HEK293 (cell line): ENCODE data around the gene FAM184A.

Experiments used
- CTCF ChIA-PET: fragments of 350-600 bp; formaldehyde crosslinking; extraction: SDS; loops from one replicate; lab custom pipeline; 2021; ENCODE audit warnings: antibody characterized with exemption; lab: Yijun Ruan, JAX
- POLR2A ChIA-PET: fragments of 300-600 bp; formaldehyde crosslinking; extraction: SDS; loops from one replicate; lab custom pipeline; 2020; ENCODE audit warnings: antibody characterized with exemption, inconsistent platforms; lab: Yijun Ruan, JAX
- H3K27ac ChIP-seq: fragments of 200-500 bp; sonication (Bioruptor generic); 2 replicates; pipeline ENCODE4 v1.5.1; 2014; ENCODE audit warnings: low read depth, low read length, control low read depth, inconsistent platforms; ENCODE audit errors: extremely low read depth
- H3K36me3 ChIP-seq, 2 experiments: fragments of 200-500 bp in 1 of 2; sonication (Bioruptor generic) in 1 of 2; 1 replicate in 1 of 2; 2 replicates in 1 of 2; pipeline ENCODE4 v1.5.1; 2014 to 2017; ENCODE audit warnings: inconsistent platforms in 2 of 2, low read length in 2 of 2; ENCODE audit not compliant: control insufficient read depth in 2 of 2, insufficient read depth in 1 of 2
- H3K4me1 ChIP-seq: fragments of 200-500 bp; sonication (Bioruptor generic); 2 replicates; pipeline ENCODE4 v1.5.1; 2014; ENCODE audit warnings: mild to moderate bottlenecking, low read length, inconsistent platforms; ENCODE audit not compliant: control insufficient read depth, insufficient read depth
- H3K4me3 ChIP-seq: 2 replicates; pipeline ENCODE4 v1.5.1; 2011; ENCODE audit warnings: low read depth, mild to moderate bottlenecking, control low read depth, low read length, moderate library complexity
- H3K9me3 ChIP-seq: fragments of 200-500 bp; sonication (Bioruptor generic); 2 replicates; pipeline ENCODE4 v1.5.1; 2014; ENCODE audit warnings: low read depth, low read length, inconsistent platforms; ENCODE audit not compliant: control insufficient read depth, insufficient read depth
- BCL11B ChIP-seq: fragments of 450-650 bp; formaldehyde crosslinking; IDR thresholded peaks from 2 replicates; pipeline ENCODE4 v1.5.1; 2016; ENCODE audit warnings: low read depth, missing biosample characterization, missing genetic modification characterization
- EGR2 ChIP-seq: fragments of 450-650 bp; formaldehyde crosslinking; IDR thresholded peaks from 2 replicates; pipeline ENCODE4 v1.5.1; 2016; ENCODE audit warnings: low read depth, missing biosample characterization, missing genetic modification characterization
- GLI2 ChIP-seq: fragments of 450-650 bp; formaldehyde crosslinking; IDR thresholded peaks from 2 replicates; pipeline ENCODE4; 2017; ENCODE audit warnings: missing biosample characterization, missing genetic modification characterization, low read depth, borderline replicate concordance
- REST ChIP-seq: fragments of 450-650 bp; formaldehyde crosslinking; IDR thresholded peaks from 2 replicates; pipeline ENCODE4 v1.5.1; 2016; ENCODE audit warnings: missing biosample characterization, missing genetic modification characterization
- SETDB1 ChIP-seq: IDR thresholded peaks from one replicate; pipeline ENCODE4 v1.6.1; 2017; ENCODE audit warnings: mild to moderate bottlenecking, low read length, moderate library complexity, mixed read lengths; ENCODE audit not compliant: insufficient read length
- SP2 ChIP-seq: fragments of 450-650 bp; formaldehyde crosslinking; IDR thresholded peaks from 2 replicates; pipeline ENCODE4 v1.5.1; 2016; ENCODE audit warnings: missing biosample characterization, missing genetic modification characterization
- YY1 ChIP-seq: fragments of 450-650 bp; formaldehyde crosslinking; IDR thresholded peaks from 2 replicates; pipeline ENCODE4 v1.5.1; 2018; ENCODE audit warnings: missing biosample characterization, missing genetic modification characterization
- ZFP37 ChIP-seq: fragments of 450-650 bp; formaldehyde crosslinking; IDR thresholded peaks from 2 replicates; pipeline ENCODE4 v1.5.1; 2016; ENCODE audit warnings: missing biosample characterization, missing genetic modification characterization
- ZFP69B ChIP-seq: fragments of 450-650 bp; formaldehyde crosslinking; IDR thresholded peaks from 2 replicates; pipeline ENCODE4 v1.5.1; 2016; ENCODE audit warnings: missing biosample characterization, missing genetic modification characterization
- ZNF114 ChIP-seq: fragments of 450-650 bp; formaldehyde crosslinking; IDR thresholded peaks from 2 replicates; pipeline ENCODE4 v1.5.0; 2017; ENCODE audit warnings: missing biosample characterization, missing genetic modification characterization
- ZNF140 ChIP-seq: fragments of 450-650 bp; formaldehyde crosslinking; IDR thresholded peaks from 2 replicates; pipeline ENCODE4 v1.5.1; 2016; ENCODE audit warnings: missing biosample characterization, missing genetic modification characterization
- ZNF155 ChIP-seq: fragments of 450-650 bp; formaldehyde crosslinking; IDR thresholded peaks from 2 replicates; pipeline ENCODE4 v1.5.1; 2016; ENCODE audit warnings: missing biosample characterization, missing genetic modification characterization
- ZNF175 ChIP-seq: fragments of 450-650 bp; formaldehyde crosslinking; IDR thresholded peaks from 2 replicates; pipeline ENCODE4 v1.5.1; 2016; ENCODE audit warnings: missing biosample characterization, missing genetic modification characterization
- ZNF211 ChIP-seq: fragments of 450-650 bp; formaldehyde crosslinking; IDR thresholded peaks from 2 replicates; pipeline ENCODE4 v1.5.1; 2016; ENCODE audit warnings: low read depth, missing biosample characterization, missing genetic modification characterization
- ZNF24 ChIP-seq: fragments of 450-650 bp; formaldehyde crosslinking; IDR thresholded peaks from 2 replicates; pipeline ENCODE4 v1.5.1; 2016; ENCODE audit warnings: missing biosample characterization, missing genetic modification characterization
- ZNF335 ChIP-seq: fragments of 450-650 bp; formaldehyde crosslinking; conservative IDR thresholded peaks from 2 replicates; pipeline ENCODE4 v1.5.1; 2016; ENCODE audit warnings: missing biosample characterization, missing genetic modification characterization
- ZNF354C ChIP-seq: fragments of 450-650 bp; formaldehyde crosslinking; IDR thresholded peaks from 2 replicates; pipeline ENCODE4 v1.5.1; 2016; ENCODE audit warnings: missing biosample characterization, missing genetic modification characterization, low read depth, borderline replicate concordance
- ZNF394 ChIP-seq: fragments of 450-650 bp; formaldehyde crosslinking; IDR thresholded peaks from 2 replicates; pipeline ENCODE4 v1.5.1; 2016; ENCODE audit warnings: missing biosample characterization, missing genetic modification characterization, mild to moderate bottlenecking, moderate library complexity, borderline replicate concordance
- ZNF677 ChIP-seq: fragments of 450-650 bp; IDR thresholded peaks from 2 replicates; pipeline ENCODE4 v1.5.0; 2018; ENCODE audit warnings: missing biosample characterization, mild to moderate bottlenecking, missing genetic modification characterization, moderate library complexity
- ZNF777 ChIP-seq: fragments of 450-650 bp; formaldehyde crosslinking; IDR thresholded peaks from 2 replicates; pipeline ENCODE4 v1.5.1; 2017; ENCODE audit warnings: missing biosample characterization, missing genetic modification characterization, borderline replicate concordance
- TF ChIP-seq, protein P1 (sequence below): fragments of 450-650 bp; formaldehyde crosslinking; IDR thresholded peaks from 2 replicates; pipeline ENCODE4 v1.5.1; 2016; ENCODE audit warnings: missing biosample characterization, missing genetic modification characterization
- TF ChIP-seq, protein P2 (sequence below): fragments of 450-650 bp; formaldehyde crosslinking; IDR thresholded peaks from 2 replicates; pipeline ENCODE4 v1.5.1; 2016; ENCODE audit warnings: missing biosample characterization, missing genetic modification characterization

Gene FAM184A

GRCh38 chr6:118934461-118935330 is 143.8 kb downstream of the FAM184A start, which contains the start of gene MCM9 (continued):
- TF ChIP-seq REST (tag by site-specific recombination): 0 out of 2 replicates have a peak, but pooled peaks have one; percentile 40
- peak; percentile 51; the same call in 1 of the 2 replicates for TF ChIP-seq ZFP37 (tag by site-specific recombination)
- TF ChIP-seq EGR2: peak; percentile 25; the same call in 1 of the 2 replicates
- TF ChIP-seq, all 188 proteins: peak for 40

- Histone ChIP-seq H3K4me3 (peak overlapping the region; percentile 85), H3K4me1 (peaks cover 4% of the 10 kb centered on the region; the same call in 1 of the 2 replicates), H3K9me3 (no peaks in the 10 kb centered on the region), H3K36me3 (peaks cover 5 to 31% of the 10 kb centered on the region in 2 experiments), H3K27ac (no peak overlapping the region)
- TF ChIP-seq ZNF24 (tag by site-specific recombination) (no peak), ZNF155 (tag by site-specific recombination) (no peak), ZNF394 (tag by site-specific recombination) (no peak), BCL11B (no peak), YY1 (tag by site-specific recombination) (no peak), ZNF677 (tag by site-specific recombination) (no peak), ZFP69B (tag by site-specific recombination) (no peak), ZNF140 (tag by site-specific recombination) (no peak), SP2 (tag by site-specific recombination) (peak; percentile 16; the same call in 1 of the 2 replicates), ZNF777 (tag by site-specific recombination) (no peak), ZNF335 (tag by site-specific recombination) (no peak), ZNF114 (no peak), GLI2 (tag by site-specific recombination) (no peak), ZNF354C (tag by site-specific recombination) (no peak), SETDB1 (no peak), ZNF211 (tag by site-specific recombination) (no peak), ZNF175 (tag by site-specific recombination) (no peak)
- TF ChIP-seq, protein P1, sequence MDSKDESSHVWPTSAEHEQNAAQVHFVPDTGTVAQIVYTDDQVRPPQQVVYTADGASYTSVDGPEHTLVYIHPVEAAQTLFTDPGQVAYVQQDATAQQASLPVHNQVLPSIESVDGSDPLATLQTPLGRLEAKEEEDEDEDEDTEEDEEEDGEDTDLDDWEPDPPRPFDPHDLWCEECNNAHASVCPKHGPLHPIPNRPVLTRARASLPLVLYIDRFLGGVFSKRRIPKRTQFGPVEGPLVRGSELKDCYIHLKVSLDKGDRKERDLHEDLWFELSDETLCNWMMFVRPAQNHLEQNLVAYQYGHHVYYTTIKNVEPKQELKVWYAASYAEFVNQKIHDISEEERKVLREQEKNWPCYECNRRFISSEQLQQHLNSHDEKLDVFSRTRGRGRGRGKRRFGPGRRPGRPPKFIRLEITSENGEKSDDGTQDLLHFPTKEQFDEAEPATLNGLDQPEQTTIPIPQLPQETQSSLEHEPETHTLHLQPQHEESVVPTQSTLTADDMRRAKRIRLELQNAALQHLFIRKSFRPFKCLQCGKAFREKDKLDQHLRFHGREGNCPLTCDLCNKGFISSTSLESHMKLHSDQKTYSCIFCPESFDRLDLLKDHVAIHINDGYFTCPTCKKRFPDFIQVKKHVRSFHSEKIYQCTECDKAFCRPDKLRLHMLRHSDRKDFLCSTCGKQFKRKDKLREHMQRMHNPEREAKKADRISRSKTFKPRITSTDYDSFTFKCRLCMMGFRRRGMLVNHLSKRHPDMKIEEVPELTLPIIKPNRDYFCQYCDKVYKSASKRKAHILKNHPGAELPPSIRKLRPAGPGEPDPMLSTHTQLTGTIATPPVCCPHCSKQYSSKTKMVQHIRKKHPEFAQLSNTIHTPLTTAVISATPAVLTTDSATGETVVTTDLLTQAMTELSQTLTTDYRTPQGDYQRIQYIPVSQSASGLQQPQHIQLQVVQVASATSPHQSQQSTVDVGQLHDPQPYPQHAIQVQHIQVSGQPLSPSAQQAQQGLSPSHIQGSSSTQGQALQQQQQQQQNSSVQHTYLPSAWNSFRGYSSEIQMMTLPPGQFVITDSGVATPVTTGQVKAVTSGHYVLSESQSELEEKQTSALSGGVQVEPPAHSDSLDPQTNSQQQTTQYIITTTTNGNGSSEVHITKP: peak; percentile 39; the same call in 1 of the 2 replicates
- TF ChIP-seq, protein P2, sequence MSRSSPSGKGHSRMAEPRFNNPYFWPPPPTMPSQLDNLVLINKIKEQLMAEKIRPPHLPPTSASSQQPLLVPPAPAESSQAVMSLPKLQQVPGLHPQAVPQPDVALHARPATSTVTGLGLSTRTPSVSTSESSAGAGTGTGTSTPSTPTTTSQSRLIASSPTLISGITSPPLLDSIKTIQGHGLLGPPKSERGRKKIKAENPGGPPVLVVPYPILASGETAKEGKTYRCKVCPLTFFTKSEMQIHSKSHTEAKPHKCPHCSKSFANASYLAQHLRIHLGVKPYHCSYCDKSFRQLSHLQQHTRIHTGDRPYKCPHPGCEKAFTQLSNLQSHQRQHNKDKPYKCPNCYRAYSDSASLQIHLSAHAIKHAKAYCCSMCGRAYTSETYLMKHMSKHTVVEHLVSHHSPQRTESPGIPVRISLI (tag by site-specific recombination): peak; percentile 83
- ChIA-PET POLR2A (interaction anchor here (1.0 to 2.4 kb wide), 3 partner anchors 11 to 45 kb away, joined by 3 to 21 read pairs (median 5); partner anchors contain the start of gene ASF1A), CTCF (interaction anchor here (0.6 to 0.7 kb wide), 2 partner anchors 15 to 176 kb away, joined by 3 read pairs; no protein-coding TSS in a partner anchor)
These were observed 144.5 kb downstream of the FAM184A start for GRCh38 chr6:118933855-118934460.
